ENCODE results near the gene LPIN1. TPM values are rescaled to one million over a fixed set of nuclear protein-coding genes. Genes with fewer than 3 reads are reported as not detected.

Gene LPIN1
- total RNA-seq, 1 experiment from 2014 or later = 38.5 TPM

DNA sequence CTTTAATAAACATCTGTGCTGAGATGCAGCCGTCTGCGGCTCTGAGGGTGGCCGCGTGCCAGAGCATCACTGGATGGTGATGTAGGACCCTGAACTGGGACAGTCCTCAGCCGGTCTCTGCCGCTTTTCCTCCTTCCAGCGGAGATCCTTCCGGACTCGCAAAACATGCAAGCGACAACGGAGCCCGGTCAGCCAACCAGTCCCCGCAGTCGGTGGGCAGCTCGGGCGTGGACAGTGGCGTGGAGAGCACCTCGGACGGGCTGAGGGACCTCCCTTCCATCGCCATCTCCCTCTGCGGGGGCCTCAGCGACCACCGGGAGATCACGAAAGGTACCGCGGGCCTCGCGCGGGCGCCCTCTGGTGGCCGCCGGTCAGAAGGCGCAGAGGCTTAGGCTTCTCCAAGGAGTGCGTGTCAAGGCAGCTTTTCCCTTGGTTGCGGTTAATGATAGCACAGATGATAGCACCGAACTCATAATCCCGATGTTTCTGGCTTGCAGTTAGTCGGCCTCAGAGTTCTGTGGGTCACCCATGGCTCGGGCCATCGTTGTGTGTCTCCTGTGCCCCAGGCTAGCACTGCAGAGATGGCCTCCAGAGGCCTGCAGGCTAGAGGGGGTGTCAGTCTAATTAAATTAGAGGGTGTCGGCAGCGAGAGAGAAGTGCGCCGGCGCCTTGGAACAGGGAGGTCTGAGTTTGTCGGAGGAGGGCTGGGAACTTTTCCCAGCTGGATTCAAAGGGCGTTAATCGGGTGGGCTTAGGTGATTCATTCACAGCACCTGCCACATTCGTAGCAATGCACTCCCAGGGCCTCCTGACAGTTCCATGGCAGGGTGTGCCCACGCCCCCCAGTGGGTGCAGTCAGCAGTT lies 38.5 kb downstream of the LPIN1 start:
- no TSS peak for BruUV-seq (replicated peaks)
- DNase-seq (ENCODE audit: low spot score) = peak; percentile 37
- peaks cover 51% of the 10 kb centered on the region for H3K36me3 ChIP-seq (ENCODE audit: insufficient read depth, low read length, poor library complexity, severe bottlenecking)

GRCh38 chr2:11785611-11785940 lies 39.1 kb downstream of the LPIN1 start:
- Histone ChIP-seq H3K27me3 (replicated peaks; ENCODE audit: insufficient read depth, low read depth, low read length, poor library complexity) (no peaks in the 10 kb centered on the region), H3K4me1 (ENCODE audit: insufficient read depth, low read length, poor library complexity, severe bottlenecking) (no peaks in the 10 kb centered on the region), H3K4me3 (ENCODE audit: low read depth, low read length, poor library complexity, severe bottlenecking) (no peak overlapping the region), H3K36me3 (ENCODE audit: insufficient read depth, low read length, poor library complexity, severe bottlenecking) (peaks cover 51% of the 10 kb centered on the region), H3K27ac (ENCODE audit: low read depth, low read length, poor library complexity, severe bottlenecking) (no peak overlapping the region), H3K9me3 (ENCODE audit: low read depth, low read length, poor library complexity, severe bottlenecking) (no peaks in the 10 kb centered on the region)
- ChIA-PET POLR2A (ENCODE audit: low non-redundant PET) (no interaction called here), CTCF (interaction anchor here (0.6 kb wide), 1 partner anchor 109 kb away, joined by 7 read pairs; no protein-coding TSS in a partner anchor)
- DNase-seq (ENCODE audit: low spot score) = no peak
- intact Hi-C loops (cut with micrococcal nuclease; ENCODE audit: unreplicated experiment) = no loop called here
- BruUV-seq (replicated peaks) = no TSS peak
- TF ChIP-seq EZH2 (IDR thresholded peaks at IDR 0.05; ENCODE audit: borderline replicate concordance, low read depth, low read length, poor library complexity, severe bottlenecking) (no peak), CTCF (conservative IDR thresholded peaks at IDR 0.05; ENCODE audit: low read depth, low read length) (no peak)

More for the DNA sequence above, 38.5 kb downstream of the LPIN1 start:
- H3K27me3 ChIP-seq (replicated peaks; ENCODE audit: insufficient read depth, low read depth, low read length, poor library complexity) = no peaks in the 10 kb centered on the region
- H3K4me3 ChIP-seq (ENCODE audit: low read depth, low read length, poor library complexity, severe bottlenecking) = no peak overlapping the region
- intact Hi-C loops (cut with micrococcal nuclease; ENCODE audit: unreplicated experiment) = no loop called here
- no peak overlapping the region for H3K27ac ChIP-seq (ENCODE audit: low read depth, low read length, poor library complexity, severe bottlenecking)
- no peaks in the 10 kb centered on the region for H3K4me1 ChIP-seq (ENCODE audit: insufficient read depth, low read length, poor library complexity, severe bottlenecking)
- no peaks in the 10 kb centered on the region for H3K9me3 ChIP-seq (ENCODE audit: low read depth, low read length, poor library complexity, severe bottlenecking)
- ChIA-PET POLR2A (ENCODE audit: low non-redundant PET) (no interaction called here), CTCF (interaction anchor here (0.6 to 0.7 kb wide), 2 partner anchors 98 to 109 kb away, joined by 5 to 7 read pairs; no protein-coding TSS in a partner anchor)
- TF ChIP-seq EZH2 (IDR thresholded peaks at IDR 0.05; ENCODE audit: borderline replicate concordance, low read depth, low read length, poor library complexity, severe bottlenecking) (no peak), CTCF (conservative IDR thresholded peaks at IDR 0.05; ENCODE audit: low read depth, low read length) (peak; percentile 94)

DNA sequence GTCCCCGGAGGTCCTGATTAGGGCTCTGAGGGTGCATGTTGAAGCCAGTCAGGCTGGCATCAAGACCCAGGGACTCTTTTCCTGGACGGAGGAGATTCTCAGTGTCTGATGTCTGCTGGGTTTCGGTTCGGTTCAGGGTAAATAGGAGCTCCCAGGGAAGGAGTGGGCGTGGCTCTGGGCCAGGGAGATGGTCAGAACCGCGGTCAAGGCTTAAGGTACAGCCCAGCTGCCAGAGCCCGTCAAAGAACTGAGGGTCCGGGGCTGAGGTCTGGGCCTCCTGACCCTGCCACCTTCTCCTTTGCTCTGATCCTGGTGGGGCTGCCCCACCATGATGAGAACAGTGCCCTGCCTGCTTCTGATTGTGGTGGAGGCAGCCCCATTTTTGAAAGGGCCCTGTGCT lies 39.8 kb downstream of the LPIN1 start:
- ChIA-PET CTCF (no interaction called here), POLR2A (ENCODE audit: low non-redundant PET) (no interaction called here)
- no TSS peak for BruUV-seq (replicated peaks)

More for the DNA sequence above, 39.8 kb downstream of the LPIN1 start:
- Histone ChIP-seq H3K27ac (ENCODE audit: low read depth, low read length, poor library complexity, severe bottlenecking) (no peak overlapping the region), H3K27me3 (replicated peaks; ENCODE audit: insufficient read depth, low read depth, low read length, poor library complexity) (no peaks in the 10 kb centered on the region), H3K36me3 (ENCODE audit: insufficient read depth, low read length, poor library complexity, severe bottlenecking) (peaks cover 54% of the 10 kb centered on the region), H3K4me3 (ENCODE audit: low read depth, low read length, poor library complexity, severe bottlenecking) (no peak overlapping the region), H3K4me1 (ENCODE audit: insufficient read depth, low read length, poor library complexity, severe bottlenecking) (no peaks in the 10 kb centered on the region), H3K9me3 (ENCODE audit: low read depth, low read length, poor library complexity, severe bottlenecking) (no peaks in the 10 kb centered on the region)
- TF ChIP-seq EZH2 (IDR thresholded peaks at IDR 0.05; ENCODE audit: borderline replicate concordance, low read depth, low read length, poor library complexity, severe bottlenecking) = no peak
- intact Hi-C loops (cut with micrococcal nuclease; ENCODE audit: unreplicated experiment) = no loop called here
- DNase-seq (ENCODE audit: low spot score) = no peak
